Measurements from ENCODE around the gene ADD1.

DNA sequence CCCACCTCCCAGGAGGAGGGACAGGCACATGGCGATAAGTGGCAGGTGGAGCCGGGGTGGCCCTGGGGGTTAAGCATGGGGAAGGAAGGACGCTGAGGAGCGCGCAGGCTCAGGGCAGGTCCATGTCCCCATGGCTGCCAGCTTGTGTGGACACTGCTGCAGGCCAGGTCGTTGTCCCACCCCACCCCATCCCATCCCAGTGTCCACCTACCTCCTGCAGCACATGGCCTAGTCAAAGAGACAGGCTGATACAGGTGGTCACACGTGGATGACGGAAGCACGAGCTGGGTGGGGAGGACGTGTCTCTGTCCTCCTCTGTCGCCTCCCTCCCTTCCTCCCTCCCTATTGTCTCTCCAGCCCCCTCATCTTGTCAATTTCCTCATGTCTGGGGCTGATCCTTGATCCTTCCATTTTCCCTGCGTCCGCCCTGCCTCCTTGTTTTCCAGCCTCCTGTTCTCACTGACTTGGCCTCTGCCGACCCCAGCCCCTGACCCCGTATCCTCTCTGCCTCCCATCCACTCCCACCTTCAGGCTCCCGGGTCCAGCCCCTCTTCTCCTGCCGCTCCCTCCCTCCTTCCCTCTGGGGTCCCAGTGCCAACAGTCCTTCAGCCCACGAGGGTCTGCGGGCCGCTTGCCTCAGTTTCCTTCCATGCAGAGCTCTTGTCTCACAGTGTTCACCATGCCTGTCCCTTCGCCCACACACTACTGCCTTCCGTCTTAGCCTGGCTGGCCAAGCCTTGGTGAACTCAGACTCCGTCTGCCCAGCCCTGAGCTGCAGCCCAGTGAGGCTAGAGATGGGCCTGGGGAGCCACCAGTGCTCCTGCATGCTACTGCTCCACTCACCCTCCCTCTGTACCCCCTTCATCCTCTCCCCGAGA is 15.5 kb upstream of the ADD1 start:
- TF ChIP-seq KLF16 (CRISPR knock-in tag; IDR thresholded peaks at IDR 0.05) (no peak), TBL1XR1 (IDR thresholded peaks at IDR 0.05; ENCODE audit: borderline replicate concordance, low read length, partially characterized antibody) (no peak), POLR2AphosphoS5 (IDR thresholded peaks at IDR 0.05; ENCODE audit: low read depth, low read length) (no peak), MAZ (IDR thresholded peaks at IDR 0.05; ENCODE audit: borderline replicate concordance, low read depth, low read length) (no peak), MAZ (CRISPR knock-in tag; IDR thresholded peaks at IDR 0.05; ENCODE audit: low read depth) (no peak)
- TF ChIP-seq, protein P1, sequence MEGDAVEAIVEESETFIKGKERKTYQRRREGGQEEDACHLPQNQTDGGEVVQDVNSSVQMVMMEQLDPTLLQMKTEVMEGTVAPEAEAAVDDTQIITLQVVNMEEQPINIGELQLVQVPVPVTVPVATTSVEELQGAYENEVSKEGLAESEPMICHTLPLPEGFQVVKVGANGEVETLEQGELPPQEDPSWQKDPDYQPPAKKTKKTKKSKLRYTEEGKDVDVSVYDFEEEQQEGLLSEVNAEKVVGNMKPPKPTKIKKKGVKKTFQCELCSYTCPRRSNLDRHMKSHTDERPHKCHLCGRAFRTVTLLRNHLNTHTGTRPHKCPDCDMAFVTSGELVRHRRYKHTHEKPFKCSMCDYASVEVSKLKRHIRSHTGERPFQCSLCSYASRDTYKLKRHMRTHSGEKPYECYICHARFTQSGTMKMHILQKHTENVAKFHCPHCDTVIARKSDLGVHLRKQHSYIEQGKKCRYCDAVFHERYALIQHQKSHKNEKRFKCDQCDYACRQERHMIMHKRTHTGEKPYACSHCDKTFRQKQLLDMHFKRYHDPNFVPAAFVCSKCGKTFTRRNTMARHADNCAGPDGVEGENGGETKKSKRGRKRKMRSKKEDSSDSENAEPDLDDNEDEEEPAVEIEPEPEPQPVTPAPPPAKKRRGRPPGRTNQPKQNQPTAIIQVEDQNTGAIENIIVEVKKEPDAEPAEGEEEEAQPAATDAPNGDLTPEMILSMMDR (CRISPR knock-in tag; IDR thresholded peaks at IDR 0.05), result no peak
